HCT116 (cell line): Measurements from ENCODE around the gene E4F1.

Experiments used
- CTCF ChIP-seq, 3 experiments: fragments of 200-600 bp in 1 of 3; sonication (generic) in 1 of 3; IDR thresholded peaks in 2 of 3; conservative IDR thresholded peaks in 1 of 3; 2 replicates each; pipeline ENCODE4 v1.5.1; 2012 to 2017; ENCODE audit warnings: low read depth in 2 of 3, low read length in 2 of 3, antibody characterized with exemption in 1 of 3, borderline replicate concordance in 1 of 3, control low read depth in 1 of 3, mild to moderate bottlenecking in 1 of 3, mixed read lengths in 1 of 3, mixed run types in 1 of 3, moderate library complexity in 1 of 3; ENCODE audit not compliant: insufficient read depth in 1 of 3
- REST ChIP-seq: IDR thresholded peaks from 2 replicates; pipeline ENCODE4 v1.6.1; 2012; ENCODE audit warnings: low read depth
- SIN3A ChIP-seq: IDR thresholded peaks from 2 replicates; pipeline ENCODE4 v1.6.1; 2012; ENCODE audit warnings: low read depth

- TF ChIP-seq SIN3A (no peak), CTCF (IDR thresholded peaks at IDR 0.05 in 2 of 3, conservative IDR thresholded peaks at IDR 0.05 in 1 of 3; ENCODE audit: borderline replicate concordance in 1 of 3, insufficient read depth in 1 of 3, low read depth in 2 of 3, low read length in 2 of 3) (no peak), REST (no peak)
Measured at GRCh38 chr16:2280461-2280860, 57.1 kb downstream of the E4F1 start.
